ENCODE results near the gene FLCN.

FLCN gene

GRCh38 chr17:17207998-17208397 lies 29.0 kb downstream of the FLCN start:
- Histone ChIP-seq H3K27ac (ENCODE audit: low read length) (no peak overlapping the region), H4K20me1 (ENCODE audit: insufficient read depth, low read length) (peaks cover 26% of the 10 kb centered on the region; the same call in 1 of the 2 replicates), H3K9me3 (ENCODE audit: insufficient read depth, low read length, severe bottlenecking) (no peaks in the 10 kb centered on the region), H3K79me2 (ENCODE audit: insufficient read depth, low read length) (peaks cover 8% of the 10 kb centered on the region; the same call in 1 of the 2 replicates), H3K36me3 (ENCODE audit: insufficient read depth, low read length) (peaks cover 11% of the 10 kb centered on the region), H3K4me1 (ENCODE audit: insufficient read depth, low read length) (peaks cover 32% of the 10 kb centered on the region), H3K9ac (ENCODE audit: low read depth, low read length) (no peak overlapping the region), H3K4me3 (ENCODE audit: low read depth in 1 of 2, low read length in 2 of 2) (no peak overlapping the region), H3K4me2 (ENCODE audit: insufficient read depth, low read length) (no peak overlapping the region), H3K27me3 (ENCODE audit: insufficient read depth, low read length, poor library complexity) (no peaks in the 10 kb centered on the region), H2AFZ (ENCODE audit: low read depth, low read length) (no peak overlapping the region)
- DNase-seq (no peak), ATAC-seq (ENCODE audit: insufficient read depth, low read depth) (no peak)
- TF ChIP-seq CTCF (IDR thresholded peaks at IDR 0.05; ENCODE audit: borderline replicate concordance, extremely low read depth, low read length, poor library complexity, severe bottlenecking) = no peak
- TF ChIP-seq EZH2 (IDR thresholded peaks at IDR 0.05; ENCODE audit: borderline replicate concordance, low read depth, low read length, severe bottlenecking) = no peak

- H3K4me2 ChIP-seq (ENCODE audit: insufficient read depth, low read length) = peak overlapping the region; percentile 91
Observed at GRCh38 chr17:17206913-17207335, 30.0 kb downstream of the FLCN start.

GRCh38 chr17:17206124-17206912 lies 30.6 kb downstream of the FLCN start, which contains the start of gene PLD6:
Gene PLD6, minus strand, starts transcription at chr17:17206333. Its CDS starts 47 bp downstream, at chr17:17206286.
- Histone ChIP-seq H3K4me2 (ENCODE audit: insufficient read depth, low read length) (peak within 1 kb of the TSS; percentile 91), H3K27ac (ENCODE audit: low read length) (peak within 1 kb of the TSS; percentile 59), H3K27me3 (ENCODE audit: insufficient read depth, low read length, poor library complexity) (no peaks in the 10 kb centered on the region), H3K79me2 (ENCODE audit: insufficient read depth, low read length) (peaks cover 8% of the 10 kb centered on the region; the same call in 1 of the 2 replicates), H3K9me3 (ENCODE audit: insufficient read depth, low read length, severe bottlenecking) (no peaks in the 10 kb centered on the region), H2AFZ (ENCODE audit: low read depth, low read length) (peak within 1 kb of the TSS; percentile 68), H3K9ac (ENCODE audit: low read depth, low read length) (peak within 1 kb of the TSS; percentile 70), H4K20me1 (ENCODE audit: insufficient read depth, low read length) (peaks cover 26% of the 10 kb centered on the region; the same call in 1 of the 2 replicates), H3K4me1 (ENCODE audit: insufficient read depth, low read length) (peaks cover 32% of the 10 kb centered on the region), H3K4me3 (ENCODE audit: low read depth in 1 of 2, low read length in 2 of 2) (peak within 1 kb of the TSS; percentile 37 to 62; a peak in 3 of 4 replicates), H3K36me3 (ENCODE audit: insufficient read depth, low read length) (peaks cover 8% of the 10 kb centered on the region)
- no peak for TF ChIP-seq CTCF (IDR thresholded peaks at IDR 0.05; ENCODE audit: borderline replicate concordance, extremely low read depth, low read length, poor library complexity, severe bottlenecking)
- no peak for TF ChIP-seq EZH2 (IDR thresholded peaks at IDR 0.05; ENCODE audit: borderline replicate concordance, low read depth, low read length, severe bottlenecking)
- ATAC-seq (ENCODE audit: insufficient read depth, low read depth) (peak; percentile 78), DNase-seq (peak; percentile 90)

More at GRCh38 chr17:17206913-17207335, 30.0 kb downstream of the FLCN start:
- peak overlapping the region; percentile 51; the same call in 1 of the 2 replicates for H2AFZ ChIP-seq (ENCODE audit: low read depth, low read length)
- H3K9ac ChIP-seq (ENCODE audit: low read depth, low read length) = no peak overlapping the region
- no peak overlapping the region; the same call in 1 of the 2 replicates for H3K27ac ChIP-seq (ENCODE audit: low read length)
- peaks cover 32% of the 10 kb centered on the region for H3K4me1 ChIP-seq (ENCODE audit: insufficient read depth, low read length)
- peaks cover 10% of the 10 kb centered on the region for H3K36me3 ChIP-seq (ENCODE audit: insufficient read depth, low read length)
- no peak for ATAC-seq (ENCODE audit: insufficient read depth, low read depth)
- no peaks in the 10 kb centered on the region for H3K27me3 ChIP-seq (ENCODE audit: insufficient read depth, low read length, poor library complexity)
- peaks cover 8% of the 10 kb centered on the region; the same call in 1 of the 2 replicates for H3K79me2 ChIP-seq (ENCODE audit: insufficient read depth, low read length)
- H3K9me3 ChIP-seq (ENCODE audit: insufficient read depth, low read length, severe bottlenecking) = no peaks in the 10 kb centered on the region
- no peak overlapping the region for H3K4me3 ChIP-seq (ENCODE audit: low read depth in 1 of 2, low read length in 2 of 2)
- peaks cover 26% of the 10 kb centered on the region; the same call in 1 of the 2 replicates for H4K20me1 ChIP-seq (ENCODE audit: insufficient read depth, low read length)
- TF ChIP-seq EZH2 (IDR thresholded peaks at IDR 0.05; ENCODE audit: borderline replicate concordance, low read depth, low read length, severe bottlenecking) = no peak
- DNase-seq = no peak

All from DND-41 (cell line).